GM23338 (cell line): ENCODE measurements around the gene KNTC1.

Source experiments
- EZH2 ChIP-seq: fragments of 200-600 bp; sonication (generic); IDR thresholded peaks from one replicate; pipeline ENCODE4 v1.8.0; 2017; ENCODE audit warnings: antibody characterized with exemption, mild to moderate bottlenecking, low read depth; ENCODE audit not compliant: unreplicated experiment
- EZH2phosphoT487 ChIP-seq: fragments of 200-600 bp; sonication (generic); IDR thresholded peaks from one replicate; pipeline ENCODE4 v1.8.1; 2018; ENCODE audit warnings: antibody characterized with exemption; ENCODE audit not compliant: unreplicated experiment
- ZNF114 ChIP-seq: fragments of 250-450 bp; sonication (Bioruptor Pico); IDR thresholded peaks from 2 replicates; pipeline ENCODE4 v1.5.0; 2020; ENCODE audit warnings: mild to moderate bottlenecking, moderate library complexity
- TF ChIP-seq, protein P1 (sequence below), 2 experiments: fragments of 200-600 bp in 1 of 2; sonication (generic) in 1 of 2; conservative IDR thresholded peaks; 2 replicates each; pipeline versions ENCODE4 v1.5.1 to v1.6.1; 2016 to 2017; ENCODE audit warnings: antibody characterized with exemption in 2 of 2, low read depth in 2 of 2, mild to moderate bottlenecking in 2 of 2, moderate library complexity in 1 of 2
- TF ChIP-seq, protein P2 (sequence below): IDR thresholded peaks from one replicate; pipeline ENCODE4 v1.6.1; 2018; ENCODE audit warnings: antibody characterized with exemption; ENCODE audit not compliant: unreplicated experiment

DNA sequence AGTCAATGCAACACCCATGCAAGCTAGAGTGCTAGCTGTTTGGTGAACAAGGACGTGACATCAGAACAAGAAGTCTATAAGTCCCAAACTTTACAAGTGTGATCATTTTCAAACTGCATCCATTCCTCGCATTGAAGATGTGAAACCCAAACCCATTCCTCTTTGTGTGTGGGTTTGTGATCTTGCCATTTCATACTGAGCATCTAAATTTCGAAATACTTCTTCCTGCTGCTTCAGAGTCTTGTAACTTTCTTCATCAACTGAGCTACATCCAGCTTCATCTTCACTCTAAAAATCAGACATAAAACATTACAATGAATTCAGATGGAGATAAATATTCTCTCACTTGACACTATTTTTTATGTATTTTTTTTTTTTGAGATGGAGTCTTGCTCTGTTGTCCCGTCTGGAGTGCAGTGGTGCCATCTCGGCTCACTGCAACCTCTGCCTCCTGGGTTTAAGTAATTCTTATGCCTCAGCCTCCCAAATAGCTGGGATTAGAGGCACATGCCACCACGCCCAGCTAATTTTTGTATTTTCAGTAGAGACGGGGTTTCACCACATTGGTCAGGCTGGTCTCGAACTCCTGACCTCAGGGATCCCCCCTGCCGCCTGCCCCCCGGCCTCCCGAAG lies 21.5 kb upstream of the KNTC1 start:
- TF ChIP-seq EZH2 (no peak), ZNF114 (CRISPR knock-in tag) (no peak), EZH2phosphoT487 (no peak)
- TF ChIP-seq, protein P1, sequence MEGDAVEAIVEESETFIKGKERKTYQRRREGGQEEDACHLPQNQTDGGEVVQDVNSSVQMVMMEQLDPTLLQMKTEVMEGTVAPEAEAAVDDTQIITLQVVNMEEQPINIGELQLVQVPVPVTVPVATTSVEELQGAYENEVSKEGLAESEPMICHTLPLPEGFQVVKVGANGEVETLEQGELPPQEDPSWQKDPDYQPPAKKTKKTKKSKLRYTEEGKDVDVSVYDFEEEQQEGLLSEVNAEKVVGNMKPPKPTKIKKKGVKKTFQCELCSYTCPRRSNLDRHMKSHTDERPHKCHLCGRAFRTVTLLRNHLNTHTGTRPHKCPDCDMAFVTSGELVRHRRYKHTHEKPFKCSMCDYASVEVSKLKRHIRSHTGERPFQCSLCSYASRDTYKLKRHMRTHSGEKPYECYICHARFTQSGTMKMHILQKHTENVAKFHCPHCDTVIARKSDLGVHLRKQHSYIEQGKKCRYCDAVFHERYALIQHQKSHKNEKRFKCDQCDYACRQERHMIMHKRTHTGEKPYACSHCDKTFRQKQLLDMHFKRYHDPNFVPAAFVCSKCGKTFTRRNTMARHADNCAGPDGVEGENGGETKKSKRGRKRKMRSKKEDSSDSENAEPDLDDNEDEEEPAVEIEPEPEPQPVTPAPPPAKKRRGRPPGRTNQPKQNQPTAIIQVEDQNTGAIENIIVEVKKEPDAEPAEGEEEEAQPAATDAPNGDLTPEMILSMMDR (conservative IDR thresholded peaks at IDR 0.05; ENCODE audit: low read depth in 2 of 2): no peak
- TF ChIP-seq, protein P2, sequence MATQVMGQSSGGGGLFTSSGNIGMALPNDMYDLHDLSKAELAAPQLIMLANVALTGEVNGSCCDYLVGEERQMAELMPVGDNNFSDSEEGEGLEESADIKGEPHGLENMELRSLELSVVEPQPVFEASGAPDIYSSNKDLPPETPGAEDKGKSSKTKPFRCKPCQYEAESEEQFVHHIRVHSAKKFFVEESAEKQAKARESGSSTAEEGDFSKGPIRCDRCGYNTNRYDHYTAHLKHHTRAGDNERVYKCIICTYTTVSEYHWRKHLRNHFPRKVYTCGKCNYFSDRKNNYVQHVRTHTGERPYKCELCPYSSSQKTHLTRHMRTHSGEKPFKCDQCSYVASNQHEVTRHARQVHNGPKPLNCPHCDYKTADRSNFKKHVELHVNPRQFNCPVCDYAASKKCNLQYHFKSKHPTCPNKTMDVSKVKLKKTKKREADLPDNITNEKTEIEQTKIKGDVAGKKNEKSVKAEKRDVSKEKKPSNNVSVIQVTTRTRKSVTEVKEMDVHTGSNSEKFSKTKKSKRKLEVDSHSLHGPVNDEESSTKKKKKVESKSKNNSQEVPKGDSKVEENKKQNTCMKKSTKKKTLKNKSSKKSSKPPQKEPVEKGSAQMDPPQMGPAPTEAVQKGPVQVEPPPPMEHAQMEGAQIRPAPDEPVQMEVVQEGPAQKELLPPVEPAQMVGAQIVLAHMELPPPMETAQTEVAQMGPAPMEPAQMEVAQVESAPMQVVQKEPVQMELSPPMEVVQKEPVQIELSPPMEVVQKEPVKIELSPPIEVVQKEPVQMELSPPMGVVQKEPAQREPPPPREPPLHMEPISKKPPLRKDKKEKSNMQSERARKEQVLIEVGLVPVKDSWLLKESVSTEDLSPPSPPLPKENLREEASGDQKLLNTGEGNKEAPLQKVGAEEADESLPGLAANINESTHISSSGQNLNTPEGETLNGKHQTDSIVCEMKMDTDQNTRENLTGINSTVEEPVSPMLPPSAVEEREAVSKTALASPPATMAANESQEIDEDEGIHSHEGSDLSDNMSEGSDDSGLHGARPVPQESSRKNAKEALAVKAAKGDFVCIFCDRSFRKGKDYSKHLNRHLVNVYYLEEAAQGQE: no peak
